GM19467 (cell line): Measurements from ENCODE around the gene TET1.
A peak's percentile ranks its signal among the peaks of the same experiment; 100 is the strongest.
"Not testable (repeated sequence)": the region's sequence is repeated elsewhere in the genome, so short reads cannot be mapped to it uniquely, and the experiment has no call there.

Experiments
- ATAC-seq: cut with Tn5 transposase; IDR thresholded peaks from one replicate; pipeline ENCODE4 v1.9.1; 2021; ENCODE audit warnings: mild to moderate bottlenecking, moderate library complexity; ENCODE audit not compliant: unreplicated experiment

Gene TET1

DNA sequence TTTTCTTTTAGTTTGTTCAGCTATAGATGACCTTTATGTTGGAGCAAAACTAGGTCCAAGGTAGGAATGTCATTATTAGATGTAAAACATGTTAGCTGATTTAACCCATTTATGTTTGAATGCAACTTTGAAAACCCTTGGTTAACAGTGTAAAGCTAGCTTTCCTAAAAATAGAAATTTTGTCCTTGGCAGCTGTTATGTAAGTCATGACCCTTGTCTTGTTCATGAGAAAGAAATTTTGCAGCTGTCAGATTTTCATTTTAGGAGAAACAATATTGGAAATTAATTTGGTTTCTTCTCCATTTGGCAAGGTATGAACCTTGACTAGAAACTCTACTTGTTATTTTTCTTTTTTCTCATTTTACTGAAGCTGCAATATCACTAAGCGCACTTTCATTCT lies 137.0 kb downstream of the TET1 start:
- no peak for ATAC-seq

DNA sequence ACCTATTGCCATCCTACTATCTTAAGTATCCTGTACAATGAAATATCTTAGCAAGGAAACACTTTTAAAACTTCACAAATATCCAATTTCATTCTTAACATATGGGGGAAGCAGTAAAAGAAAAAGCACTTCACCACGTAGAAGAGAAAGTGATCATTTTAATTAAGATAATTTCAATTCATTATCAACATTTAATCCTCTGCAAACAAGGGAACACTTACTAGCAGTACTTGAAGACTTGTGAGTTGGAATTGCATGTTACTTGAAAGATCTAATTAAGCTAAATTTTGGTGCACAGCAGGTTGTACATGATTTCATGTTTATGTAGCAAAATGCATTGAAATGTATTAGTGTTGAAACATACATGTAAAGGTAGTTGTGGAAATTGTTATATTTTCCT lies 140.1 kb downstream of the TET1 start:
- no peak for ATAC-seq

DNA sequence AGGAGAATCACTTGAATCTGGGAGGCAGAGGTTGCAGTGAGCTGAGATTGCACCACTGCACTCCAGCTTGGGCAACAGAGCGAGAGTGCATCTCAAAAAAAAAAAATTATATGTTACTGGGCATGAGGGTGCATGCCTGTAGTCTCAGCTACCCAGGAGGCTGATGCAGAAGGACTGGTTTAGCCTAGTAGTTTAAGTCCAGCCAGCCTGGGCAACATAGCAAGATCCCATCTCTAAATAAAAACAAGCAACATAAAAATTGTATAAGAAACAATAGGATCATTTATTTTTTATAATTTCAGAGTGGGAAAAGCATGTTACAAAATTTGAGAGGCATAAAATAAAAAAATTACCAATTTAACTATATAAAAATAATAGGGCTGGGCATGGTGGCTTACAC lies 145.4 kb downstream of the TET1 start:
- no peak for ATAC-seq

DNA sequence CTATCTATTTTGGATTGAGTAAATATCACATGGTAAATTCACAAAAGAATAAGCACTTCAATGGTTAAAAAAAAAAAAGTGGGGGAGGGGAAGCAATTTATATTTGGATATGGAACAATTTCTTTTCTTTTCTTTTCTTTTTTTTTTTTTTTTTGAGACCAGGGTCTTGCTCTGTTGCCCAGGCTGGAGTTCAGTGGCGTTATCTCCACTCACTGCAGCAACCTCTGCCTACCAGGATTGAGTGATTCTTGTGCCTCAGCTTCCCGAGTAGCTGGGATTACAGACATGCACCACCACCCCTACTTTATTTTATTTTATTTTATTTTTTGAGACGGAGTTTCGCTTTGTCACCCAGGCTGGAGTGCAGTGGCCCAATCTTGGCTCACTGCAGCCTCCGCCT lies 148.8 kb downstream of the TET1 start:
- not testable (repeated sequence) for ATAC-seq

DNA sequence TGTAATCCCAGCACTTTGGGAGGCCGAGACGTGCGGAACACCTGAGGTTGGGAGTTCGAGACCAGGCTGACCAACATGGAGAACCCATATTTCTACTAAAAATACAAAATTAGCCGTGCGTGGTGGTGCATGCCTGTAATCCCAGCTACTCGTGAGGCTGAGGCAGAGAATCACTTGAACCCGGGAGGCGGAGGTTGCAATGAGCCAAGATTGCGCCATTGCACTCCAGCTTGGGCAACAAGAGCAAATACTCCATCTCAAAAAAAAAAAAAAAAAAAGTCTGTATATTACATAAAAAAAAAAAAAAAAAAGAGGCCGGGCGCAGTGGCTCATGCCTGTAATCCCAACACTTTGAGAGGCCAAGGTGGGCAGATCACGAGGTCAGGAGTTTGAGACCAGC lies 152.9 kb downstream of the TET1 start:
- ATAC-seq, result not testable (repeated sequence)

DNA sequence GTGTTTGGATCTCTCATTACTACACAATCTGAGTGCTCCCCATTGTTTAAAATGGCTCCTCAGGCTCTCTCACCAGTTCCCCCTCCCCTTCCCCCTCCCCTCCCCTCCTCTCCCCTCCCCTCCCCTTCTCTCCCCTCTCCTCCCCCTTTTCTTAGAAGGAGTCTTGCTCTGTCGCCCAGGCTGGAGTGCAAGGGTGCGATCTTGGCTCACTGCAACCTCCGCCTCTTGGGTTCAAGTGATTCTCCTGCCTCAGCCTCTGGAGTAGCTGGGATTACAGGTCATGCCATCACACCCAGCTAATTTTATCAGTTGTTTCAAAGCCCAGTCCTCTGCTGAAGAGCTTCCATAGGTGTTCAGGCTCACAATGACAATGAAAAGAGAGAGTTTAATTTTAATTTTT lies 157.3 kb downstream of the TET1 start:
- no peak for ATAC-seq

DNA sequence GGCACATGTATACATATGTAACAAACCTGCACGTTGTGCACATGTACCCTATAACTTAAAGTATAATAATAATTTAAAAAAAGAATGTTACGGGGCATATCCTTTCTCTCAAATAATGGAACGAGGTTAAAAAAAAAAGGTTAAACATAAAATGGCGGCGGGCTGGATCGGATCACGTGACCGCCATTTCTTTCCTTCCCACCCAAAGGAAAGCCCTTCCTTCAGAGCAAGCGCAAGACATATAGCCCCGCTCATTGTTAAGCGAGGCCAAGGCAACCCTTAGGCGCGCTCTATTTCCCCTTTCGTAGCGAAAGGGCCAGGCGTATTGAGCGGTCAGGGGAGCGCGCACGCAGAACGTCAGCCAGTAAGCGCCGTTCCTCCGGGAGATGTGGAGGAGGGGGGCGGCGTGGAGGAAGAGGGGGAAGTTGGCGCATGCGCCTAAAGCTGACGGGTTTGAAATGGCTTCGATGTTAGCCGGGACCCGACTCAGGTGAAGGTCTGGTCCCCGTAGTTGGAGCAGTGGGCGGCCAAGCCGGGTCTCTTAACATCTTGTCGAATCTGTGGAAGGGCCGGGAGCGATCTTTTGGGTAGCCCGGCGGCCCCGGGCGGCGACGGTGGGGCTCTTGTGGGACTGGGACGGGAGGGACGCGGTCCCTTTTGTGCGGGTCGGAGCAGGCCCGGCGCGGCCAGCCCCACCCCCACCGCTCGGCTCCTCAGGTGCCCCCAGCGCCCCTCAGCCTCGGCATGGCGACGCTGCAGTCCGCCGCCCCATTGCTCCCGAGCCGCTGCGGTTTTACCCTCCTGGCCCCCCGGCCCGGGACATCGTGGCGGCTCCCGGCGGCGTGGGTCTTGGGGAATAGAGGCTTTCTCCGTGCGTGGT lies 160.9 kb downstream of the TET1 start, which contains the start of gene CCAR1:
Gene CCAR1 (plus strand): TSS at position 447 of the 880 bp plus-strand sequence. CDS start 1,266 bp downstream, outside the sequence.
- ATAC-seq, result peak; percentile 97

DNA sequence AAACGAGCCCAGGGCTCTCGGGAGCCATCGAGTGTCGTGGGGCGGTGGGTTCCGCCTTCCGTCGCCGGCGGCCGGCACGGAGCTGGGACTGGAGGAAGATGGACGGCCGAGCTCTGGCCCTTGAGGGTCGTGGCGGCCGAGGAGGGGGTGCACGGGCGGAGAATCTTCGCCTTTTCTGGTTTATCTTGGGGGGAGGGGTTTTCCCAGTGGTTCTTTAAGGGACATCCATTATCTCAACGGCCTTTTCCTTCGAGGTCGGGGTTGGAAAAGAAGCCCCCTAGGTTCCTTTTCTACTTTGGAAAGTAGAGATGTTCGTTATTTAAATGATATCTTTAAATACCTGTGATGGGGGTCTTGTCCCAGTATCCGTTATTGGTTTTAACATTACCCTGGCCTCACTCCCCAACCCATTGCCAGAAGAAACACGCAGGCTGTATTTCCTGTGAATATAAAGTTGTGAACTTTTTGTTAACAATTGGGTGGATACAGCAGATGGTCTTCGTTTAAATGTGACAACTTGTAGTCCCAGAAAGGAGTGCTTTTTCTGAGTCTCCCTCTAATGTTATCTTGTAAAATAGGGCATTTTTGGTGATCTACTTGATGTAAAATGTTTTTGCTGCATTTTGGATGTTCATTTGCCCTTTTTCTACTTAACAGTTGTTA lies 161.7 kb downstream of the TET1 start:
- no peak for ATAC-seq

DNA sequence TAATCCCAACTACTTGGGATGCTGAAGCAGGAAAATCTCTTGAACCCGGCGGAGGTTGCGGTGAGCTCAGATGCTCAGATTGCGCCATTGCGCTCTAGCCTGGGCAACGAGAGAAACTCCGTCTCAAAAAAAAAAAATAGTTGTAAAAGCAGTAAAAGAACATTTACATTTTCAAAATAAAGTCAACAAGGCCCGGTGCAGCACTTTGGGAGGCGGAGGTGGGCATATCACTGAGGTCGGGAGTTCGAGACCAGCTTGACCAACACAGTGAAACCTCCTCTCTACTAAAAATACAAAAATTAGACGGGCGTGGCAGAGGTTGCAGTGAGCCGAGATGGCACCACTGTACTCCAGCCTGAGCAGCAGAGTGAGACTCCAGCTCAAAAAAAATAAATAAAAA lies 164.9 kb downstream of the TET1 start:
- no peak for ATAC-seq

DNA sequence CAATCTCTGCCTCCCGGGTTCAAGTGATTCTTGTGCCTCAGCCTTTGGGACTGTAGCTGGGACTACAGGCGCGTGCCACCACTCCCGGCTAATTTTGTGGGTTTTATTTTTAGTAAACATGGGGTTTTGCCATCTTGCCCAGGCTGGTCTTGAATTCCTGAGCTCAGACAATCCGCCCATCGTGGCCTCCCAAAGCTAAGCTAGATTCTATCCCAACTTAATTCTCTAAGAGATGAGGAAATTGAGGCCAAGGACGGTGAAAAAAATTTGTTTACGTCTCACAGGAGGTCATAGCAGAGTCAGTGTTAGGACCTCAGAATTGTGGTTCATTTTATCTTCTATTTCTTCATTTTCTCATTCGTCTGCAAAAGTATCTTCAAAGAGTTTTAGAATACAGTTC lies 167.0 kb downstream of the TET1 start:
- no peak for ATAC-seq

DNA sequence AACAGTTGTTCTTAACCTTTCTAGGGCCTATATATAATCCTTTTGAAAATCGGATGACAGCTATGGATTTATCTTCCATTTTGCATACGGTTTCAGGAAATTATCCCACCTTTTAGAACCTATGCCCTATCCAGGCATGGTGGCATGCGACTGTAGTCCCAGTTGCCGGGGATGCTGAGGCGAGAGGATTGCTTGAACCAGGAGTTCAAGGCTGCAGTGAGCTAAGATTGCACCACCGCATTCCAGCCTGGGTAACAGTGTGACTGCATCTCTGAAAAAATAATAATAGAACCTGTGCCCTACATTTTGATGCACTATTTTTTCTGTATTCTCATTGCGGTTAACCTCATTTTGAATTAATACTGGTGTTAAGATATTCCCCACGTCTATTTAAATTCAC lies 172.5 kb downstream of the TET1 start:
- no peak for ATAC-seq

DNA sequence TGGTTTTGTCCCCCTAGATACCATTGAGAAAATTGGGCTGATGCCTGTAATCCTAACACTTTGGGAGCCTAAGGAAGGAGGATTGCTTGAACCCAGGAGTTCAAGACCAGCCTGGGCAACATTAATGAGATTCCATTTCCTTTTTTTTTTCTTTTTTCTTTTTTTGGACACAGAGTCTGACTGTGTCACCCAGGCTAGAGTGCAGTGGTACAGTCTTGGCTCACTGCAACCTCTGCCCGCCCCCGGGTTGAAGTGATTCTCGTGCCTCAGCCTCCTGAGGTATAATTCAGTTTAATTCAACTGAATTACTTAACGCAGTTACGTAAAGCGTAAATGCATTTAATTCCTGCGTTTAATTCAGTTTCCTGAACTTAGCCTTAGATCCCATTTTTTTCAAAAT lies 174.2 kb downstream of the TET1 start:
- no peak for ATAC-seq

DNA sequence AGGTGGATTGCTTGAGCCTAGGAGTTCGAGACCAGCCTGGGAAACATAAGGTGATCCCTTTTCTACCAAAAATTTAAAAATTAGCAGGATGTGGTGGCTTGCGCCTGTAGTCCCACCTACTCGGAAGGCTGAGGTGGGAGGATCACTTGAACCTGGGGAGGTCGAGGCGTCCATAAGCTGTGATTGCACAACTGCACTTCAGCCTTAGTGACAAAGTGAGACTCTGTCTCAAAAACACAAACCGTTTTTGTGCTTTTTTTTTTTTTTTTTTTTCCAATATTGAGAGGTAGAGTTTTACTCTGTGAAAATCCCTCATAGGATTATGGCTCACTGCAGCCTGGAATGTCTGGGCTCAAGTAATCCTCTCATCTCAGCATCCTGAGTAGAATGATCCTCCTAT lies 175.0 kb downstream of the TET1 start:
- ATAC-seq, result no peak

DNA sequence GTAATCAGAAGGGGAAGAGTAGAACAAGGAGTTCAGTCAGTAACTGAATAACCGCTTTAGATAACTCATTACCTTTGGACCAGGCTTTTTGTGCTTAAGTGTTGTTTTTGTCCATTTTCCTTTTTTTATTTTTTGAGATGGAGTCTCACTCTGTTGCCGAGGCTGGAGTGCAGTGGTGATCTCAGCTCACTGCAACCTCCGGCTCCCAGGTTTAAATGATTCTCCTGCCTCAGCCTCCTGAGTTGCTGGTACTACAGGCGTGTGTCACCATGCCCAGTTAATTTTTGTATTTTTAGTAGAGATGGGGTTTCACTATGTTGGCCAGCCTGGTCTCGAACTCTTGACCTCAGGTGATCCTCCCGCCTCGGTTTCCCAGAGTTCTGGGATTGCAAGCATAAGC lies 175.6 kb downstream of the TET1 start:
- ATAC-seq, result not testable (repeated sequence)

DNA sequence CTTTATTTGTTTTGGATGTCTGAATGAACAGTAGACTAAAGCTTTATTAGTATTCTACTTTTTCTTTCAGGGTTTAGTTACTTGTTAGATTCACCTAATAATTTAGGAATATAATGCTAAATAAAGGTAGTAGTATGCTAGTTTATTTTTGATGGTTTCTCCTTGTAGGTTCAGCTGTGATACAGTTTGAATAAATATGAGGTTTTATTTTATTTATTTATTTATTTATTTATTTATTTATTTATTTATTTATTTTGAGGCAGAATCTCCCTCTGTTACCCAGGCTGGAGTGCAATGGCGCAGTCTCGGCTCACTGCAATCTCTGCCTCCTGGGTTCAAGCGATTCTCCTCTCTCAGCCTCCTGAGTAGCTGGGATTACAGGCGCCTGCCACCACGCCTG lies 180.5 kb downstream of the TET1 start:
- not testable (repeated sequence) for ATAC-seq

DNA sequence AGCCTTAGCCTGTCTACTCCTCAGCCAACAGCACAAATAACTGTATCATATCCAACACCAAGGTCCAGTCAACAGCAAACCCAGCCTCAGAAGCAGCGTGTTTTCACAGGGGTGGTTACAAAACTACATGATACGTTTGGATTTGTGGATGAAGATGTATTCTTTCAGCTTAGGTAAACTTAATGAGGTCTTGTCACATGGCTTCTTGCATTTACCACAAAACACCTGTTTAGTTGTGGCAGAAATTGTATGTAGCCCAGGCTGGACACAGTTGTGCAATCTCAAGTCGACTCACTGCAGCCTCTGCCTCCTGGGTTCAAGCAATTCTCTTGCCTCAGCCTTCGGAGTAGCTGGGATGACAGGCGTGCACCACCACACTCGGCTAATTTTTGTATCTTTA lies 182.3 kb downstream of the TET1 start:
- no peak for ATAC-seq
